IMR-90 (cell line): ENCODE measurements around the gene MARCHF3. TPM values are rescaled to one million over a fixed set of nuclear protein-coding genes. Genes with fewer than 3 reads are reported as not detected.
A peak's percentile ranks its signal among the peaks of the same experiment; 100 is the strongest.

Experiments used
- ATAC-seq: fragments of 200-7000 bp; cut with Tn5 transposase; 2 replicates; pipeline ENCODE4 v1.9.1; 2020; ENCODE audit warnings: low read depth, mild to moderate bottlenecking, moderate library complexity
- BruUV-seq: library from RNA; stranded (reverse); fragments of 400-500 nt; replicated peaks from 2 replicates; lab custom pipeline; 2021; lab: Mats Ljungman, UMichigan
- CTCF ChIA-PET: fragments of 300-600 bp; formaldehyde crosslinking; extraction: SDS; loops from one replicate; lab custom pipeline; 2021; ENCODE audit warnings: antibody characterized with exemption; lab: Yijun Ruan, JAX
- POLR2A ChIA-PET: fragments of 300-600 bp; sonication (Branson Sonifier 250); formaldehyde crosslinking; loops from one replicate; lab custom pipeline; 2022; ENCODE audit warnings: antibody characterized with exemption; ENCODE audit not compliant: unreplicated experiment; lab: Charles Lee
- DNase-seq: peaks from one replicate; pipeline ENCODE4 v3.0.0; 2013
- H2AFZ ChIP-seq: replicated peaks from 2 replicates; pipeline ENCODE3; 2013; ENCODE audit warnings: low read length, mild to moderate bottlenecking; ENCODE audit not compliant: poor library complexity
- H2AK5ac ChIP-seq: 2 replicates; pipeline ENCODE4 v1.6.1; 2013; ENCODE audit warnings: low read depth, low read length, inconsistent platforms
- H2AK9ac ChIP-seq: replicated peaks from 2 replicates; pipeline ENCODE3; 2013; ENCODE audit warnings: mild to moderate bottlenecking, low read depth, low read length, moderate library complexity; ENCODE audit not compliant: poor library complexity
- H2BK120ac ChIP-seq: 2 replicates; pipeline ENCODE4 v1.6.1; 2013; ENCODE audit warnings: low read depth, low read length, inconsistent platforms
- H2BK15ac ChIP-seq: 3 replicates; pipeline ENCODE4 v1.6.1; 2013; ENCODE audit warnings: low read depth, low read length, inconsistent platforms
- H2BK20ac ChIP-seq: 2 replicates; pipeline ENCODE4 v1.6.1; 2013; ENCODE audit warnings: low read depth, mild to moderate bottlenecking, inconsistent platforms, low read length, moderate library complexity
- H2BK5ac ChIP-seq: 2 replicates; pipeline ENCODE4 v1.6.1; 2013; ENCODE audit warnings: mild to moderate bottlenecking, low read depth, low read length, inconsistent platforms; ENCODE audit not compliant: poor library complexity, severe bottlenecking
- H3K14ac ChIP-seq: replicated peaks from 2 replicates; pipeline ENCODE4 v1.6.1; 2013; ENCODE audit warnings: low read depth, low read length, inconsistent platforms
- H3K18ac ChIP-seq: 2 replicates; pipeline ENCODE4 v1.6.1; 2013; ENCODE audit warnings: low read depth, low read length, control low read depth
- H3K23ac ChIP-seq: 2 replicates; pipeline ENCODE4 v1.6.1; 2013; ENCODE audit warnings: low read depth, low read length, inconsistent platforms
- H3K27ac ChIP-seq: 2 replicates; pipeline ENCODE4 v1.5.1; 2013; ENCODE audit warnings: mild to moderate bottlenecking, control low read depth, low read length; ENCODE audit not compliant: insufficient read depth
- H3K27me3 ChIP-seq: 2 replicates; pipeline ENCODE4 v1.6.1; 2013; ENCODE audit warnings: low read length; ENCODE audit not compliant: control insufficient read depth, insufficient read depth
- H3K36me3 ChIP-seq: 2 replicates; pipeline ENCODE4 v1.6.1; 2013; ENCODE audit warnings: low read length, mixed read lengths; ENCODE audit not compliant: control insufficient read depth, insufficient read depth
- H3K4ac ChIP-seq: 2 replicates; pipeline ENCODE4 v1.6.1; 2013; ENCODE audit warnings: low read depth, low read length, inconsistent platforms
- H3K4me1 ChIP-seq: 2 replicates; pipeline ENCODE4 v1.6.1; 2013; ENCODE audit warnings: low read length, mixed read lengths; ENCODE audit not compliant: control insufficient read depth, insufficient read depth
- H3K4me2 ChIP-seq: 2 replicates; pipeline ENCODE4 v1.6.1; 2013; ENCODE audit warnings: low read depth, mild to moderate bottlenecking, control low read depth, low read length, moderate library complexity
- H3K4me3 ChIP-seq: 2 replicates; pipeline ENCODE4 v1.5.1; 2013; ENCODE audit warnings: low read depth, mild to moderate bottlenecking, control low read depth, low read length, moderate library complexity; ENCODE audit not compliant: insufficient read depth
- H3K56ac ChIP-seq: 2 replicates; pipeline ENCODE4 v1.6.1; 2013; ENCODE audit warnings: low read length, inconsistent platforms; ENCODE audit not compliant: insufficient read depth; ENCODE audit errors: extremely low read depth
- H3K79me1 ChIP-seq, 2 experiments: 2 replicates each; pipeline ENCODE4 v1.6.1; 2013; ENCODE audit warnings: low read length in 2 of 2, inconsistent platforms in 1 of 2, low read depth in 1 of 2
- H3K9ac ChIP-seq: 2 replicates; pipeline ENCODE4 v1.6.1; 2013; ENCODE audit warnings: low read depth, low read length, control low read depth
- H3K9me1 ChIP-seq: 2 replicates; pipeline ENCODE4 v1.6.1; 2013; ENCODE audit warnings: low read length, inconsistent platforms; ENCODE audit not compliant: insufficient read depth
- H3K9me3 ChIP-seq: 2 replicates; pipeline ENCODE4 v1.6.1; 2013; ENCODE audit warnings: low read length; ENCODE audit not compliant: control insufficient read depth, insufficient read depth
- H4K20me1 ChIP-seq: 2 replicates; pipeline ENCODE4 v1.6.1; 2013; ENCODE audit warnings: low read length, inconsistent platforms; ENCODE audit not compliant: insufficient read depth
- H4K5ac ChIP-seq: 2 replicates; pipeline ENCODE4 v1.6.1; 2013; ENCODE audit warnings: mild to moderate bottlenecking, low read depth, low read length, control low read depth
- H4K8ac ChIP-seq, 2 experiments: 2 replicates each; pipeline ENCODE4 v1.6.1; 2013; ENCODE audit warnings: low read depth in 2 of 2, low read length in 2 of 2, control low read depth in 1 of 2, inconsistent platforms in 1 of 2
- H4K91ac ChIP-seq: 2 replicates; pipeline ENCODE4 v1.6.1; 2013; ENCODE audit warnings: low read depth, low read length, inconsistent platforms; ENCODE audit not compliant: insufficient read depth
- CEBPB ChIP-seq: IDR thresholded peaks from 2 replicates; pipeline ENCODE4 v1.6.1; 2012; ENCODE audit warnings: low read depth, low read length, improper control_type of control experiment
- ELK1 ChIP-seq: fragments of 150-350 bp; IDR thresholded peaks from 2 replicates; pipeline ENCODE4 v1.6.1; 2016; ENCODE audit warnings: low read depth, mild to moderate bottlenecking, low read length, moderate library complexity, borderline replicate concordance
- MAFK ChIP-seq: IDR thresholded peaks from 2 replicates; pipeline ENCODE4 v1.6.1; 2012; ENCODE audit warnings: low read depth, low read length, improper control_type of control experiment
- NFE2L2 ChIP-seq: fragments of 150-350 bp; IDR thresholded peaks from 2 replicates; pipeline ENCODE4 v1.6.1; 2016; ENCODE audit warnings: low read depth, mild to moderate bottlenecking, low read length
- SMC3 ChIP-seq: fragments of 150-350 bp; IDR thresholded peaks from 2 replicates; pipeline ENCODE4 v1.6.1; 2016; ENCODE audit warnings: low read depth, mild to moderate bottlenecking, antibody characterized with exemption, low read length, moderate library complexity
- WGBS, 2 experiments: methylation state at CpG; one replicate each; pipeline versions ENCODE4 v1.1.5 to v1.1.7; 2013; ENCODE audit warnings: missing lambda C conversion rate in 2 of 2; ENCODE audit not compliant: insufficient read length in 1 of 2; ENCODE audit errors: extremely low coverage in 2 of 2; 5-methylcytosine and 5-hydroxymethylcytosine counted together
- dilution Hi-C: fragments of 300-500 bp; cut with HindIII; formaldehyde crosslinking; loops from one replicate; pipeline ENCODE4 v1.14.3; 2018; ENCODE audit warnings: low sequenced_read_pairs; ENCODE audit not compliant: unreplicated experiment
- in situ Hi-C: fragments of 300-500 bp; cut with MboI; formaldehyde crosslinking; loops from 3 replicates; pipeline ENCODE4 v1.14.3; 2019; ENCODE audit warnings: low sequenced_read_pairs, inconsistent platforms, mixed read lengths
- intact Hi-C: fragments of 100-400 bp; cut with micrococcal nuclease; formaldehyde crosslinking; loops from 2 replicates; pipeline ENCODE4 v1.10.0; 2022
- polyA plus RNA-seq, 3 experiments: library from polyadenylated mRNA; depleted of rRNA; stranded (reverse); fragments of >200 nt; gene quantifications; 2 replicates each; pipeline ENCODE4 v1.2.3, GENCODE V29; 2012; ENCODE audit warnings: low replicate concordance in 1 of 3
- total RNA-seq: library from RNA; depleted of rRNA; stranded (reverse); fragments of >200 nt; gene quantifications from 2 replicates; pipeline ENCODE4 v1.2.3, GENCODE V29; 2012

The MARCHF3 gene
- total and polyA plus RNA-seq, 2 of the 4 experiments (the other 2 are of a cell fraction): 11.2 to 18.8 TPM

GRCh38 chr5:127031147-127031862, 947 bp upstream of the MARCHF3 start:
- no TSS peak for BruUV-seq
- Histone ChIP-seq H3K27me3 (no peaks in the 10 kb centered on the region), H3K56ac (no peak overlapping the region), H3K9me3 (no peaks in the 10 kb centered on the region), H3K36me3 (no peaks in the 10 kb centered on the region), H2AFZ (peak overlapping the region; percentile 99), H3K18ac (no peak overlapping the region), H4K91ac (no peak overlapping the region), H3K79me1 (peaks cover 11 to 23% of the 10 kb centered on the region in 2 experiments; a peak in 3 of 4 replicates), H3K4me1 (peaks cover 5% of the 10 kb centered on the region), H2BK20ac (no peak overlapping the region), H2AK9ac (peak overlapping the region; percentile 52), H2BK5ac (no peak overlapping the region), H3K27ac (peak overlapping the region; percentile 7; the same call in 1 of the 2 replicates), H4K8ac (peak overlapping the region in 1 of 2 experiments; percentile 1; a peak in 1 of 4 replicates), H2BK15ac (no peak overlapping the region), H3K4me2 (peak overlapping the region; percentile 80), H3K14ac (no peak overlapping the region; the same call in 1 of the 2 replicates), H3K9me1 (peaks cover 8% of the 10 kb centered on the region; the same call in 1 of the 2 replicates), H2BK120ac (no peak overlapping the region; the same call in 1 of the 2 replicates), H3K4me3 (peak overlapping the region; percentile 62), H3K9ac (peak overlapping the region; percentile 24; the same call in 1 of the 2 replicates), H2AK5ac (0 out of 2 replicates have a peak overlapping the region, but pooled peaks have one; percentile 10), H3K23ac (0 out of 2 replicates have a peak overlapping the region, but pooled peaks have one; percentile 11), H3K4ac (no peak overlapping the region; the same call in 1 of the 2 replicates), H4K5ac (no peak overlapping the region), H4K20me1 (no peaks in the 10 kb centered on the region)
- dilution Hi-C loops (no loop called here), in situ Hi-C loops (no loop called here), intact Hi-C loops (loop anchor here (2.0 to 5.0 kb wide), 2 partner anchors 184 to 281 kb away; no protein-coding TSS in a partner anchor)
- POLR2A ChIA-PET: interaction anchor here (0.6 kb wide), 1 partner anchor 373 kb away, joined by 6 read pairs; no protein-coding TSS in a partner anchor
- TF ChIP-seq MAFK (no peak), NFE2L2 (no peak), CEBPB (no peak), ELK1 (no peak), SMC3 (no peak)
- DNase-seq (no peak), ATAC-seq (peak; percentile 1)
- 5% methylated on average over 13 of the region's 45 CpGs; no CpG with 5 or more reads in 1 of the 2 experiments for WGBS, 2 experiments
- CTCF ChIA-PET: interaction anchor here (0.6 kb wide), 1 partner anchor 59 kb away, joined by 7 read pairs; no protein-coding TSS in a partner anchor
